ENCODE data around the gene SLC6A9.
A peak's percentile ranks its signal among the peaks of the same experiment; 100 is the strongest.

SLC6A9 gene

GRCh38 chr1:44002165-44002564 is 29.1 kb downstream of the SLC6A9 start:
- DNase-seq (ENCODE audit: low spot score) = no peak

DNA sequence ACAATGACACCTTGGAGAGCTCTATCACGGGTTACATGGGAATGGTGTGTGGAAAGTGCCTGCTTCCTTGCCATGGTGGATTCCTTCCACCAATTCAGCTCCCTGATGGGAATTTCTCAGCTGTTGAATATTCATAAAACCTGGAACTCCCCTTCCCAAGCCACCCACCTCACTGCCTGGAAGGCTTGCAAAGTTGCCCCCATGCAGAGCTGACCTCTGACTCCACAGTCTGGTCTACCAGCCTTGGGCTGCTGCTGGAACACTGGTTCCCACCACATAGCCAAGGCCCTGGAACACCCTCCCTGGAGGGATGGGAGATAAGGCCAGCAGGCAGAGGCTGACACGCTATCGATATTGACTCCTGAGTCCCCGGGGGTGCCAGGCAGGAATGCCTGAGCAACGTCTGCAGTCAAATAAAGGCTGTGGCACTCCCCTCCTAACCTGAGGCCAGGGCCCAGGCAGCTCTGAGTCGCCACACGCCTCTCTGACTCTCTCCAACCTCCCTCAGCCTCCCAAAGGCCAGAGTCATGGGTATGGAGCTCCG is 31.1 kb downstream of the SLC6A9 start:
- no peak for DNase-seq (ENCODE audit: low spot score)

DNA sequence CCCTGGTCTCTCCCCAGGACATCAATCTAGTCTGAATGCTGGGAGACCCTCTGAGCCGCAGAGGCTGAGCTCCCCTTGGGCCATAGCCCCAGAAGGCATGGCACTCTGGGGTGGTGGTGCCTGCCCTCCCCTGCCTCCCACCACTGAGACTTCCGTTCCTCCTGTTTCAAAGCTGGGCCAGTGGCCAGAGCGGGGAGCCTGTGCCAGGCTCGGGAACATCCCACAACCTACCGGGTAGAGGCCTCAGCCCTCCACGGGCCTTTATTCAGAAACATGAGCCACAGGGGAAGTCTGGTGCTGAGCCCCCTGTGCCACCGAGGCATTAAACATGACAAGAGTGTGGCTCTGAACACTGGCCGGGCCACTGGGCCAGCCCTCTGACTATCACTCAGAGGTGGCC is 31.8 kb downstream of the SLC6A9 start:
- no peak for DNase-seq (ENCODE audit: low spot score)

DNA sequence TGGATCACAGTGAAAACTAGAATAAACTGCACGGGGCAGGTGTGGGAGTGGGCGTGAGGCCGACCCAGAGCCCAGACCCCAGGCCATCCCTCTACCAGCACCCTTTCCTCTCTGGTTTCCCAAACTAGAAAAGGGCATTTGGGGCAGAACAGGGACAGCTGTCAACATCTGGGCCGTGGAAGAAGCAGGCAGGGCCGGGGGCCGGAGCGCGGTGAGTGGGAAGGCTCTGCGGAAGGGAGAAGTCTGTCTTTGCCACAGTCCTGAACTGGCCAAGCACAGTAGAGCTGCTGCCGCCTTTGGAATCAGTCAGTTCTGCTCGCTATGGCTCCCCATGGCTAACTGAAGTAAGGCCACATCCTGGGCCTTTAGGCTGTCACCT is 33.3 kb downstream of the SLC6A9 start:
- DNase-seq (ENCODE audit: low spot score) = no peak

GRCh38 chr1:43997295-43997999 is 33.8 kb downstream of the SLC6A9 start:
- no peak for DNase-seq (ENCODE audit: low spot score)

DNA sequence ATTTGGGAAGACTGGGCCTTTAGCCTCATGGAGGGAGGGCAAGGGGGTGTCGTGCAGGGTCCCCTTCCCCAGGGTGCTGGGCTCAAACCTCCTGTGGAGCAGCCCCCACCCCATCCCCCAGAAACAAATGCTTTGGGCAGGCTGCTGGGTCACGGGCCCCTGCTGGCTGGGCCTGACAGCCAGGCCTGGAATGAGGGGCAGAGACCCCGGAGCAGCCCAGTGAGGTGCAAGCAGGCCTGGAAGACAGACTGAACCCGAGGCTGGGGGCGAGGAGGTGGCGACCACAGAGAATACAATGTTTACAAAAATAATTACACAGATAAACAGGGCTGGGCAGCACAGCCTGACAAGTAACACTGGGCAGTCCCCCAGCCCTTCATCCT is 34.5 kb downstream of the SLC6A9 start:
- DNase-seq (ENCODE audit: low spot score) = no peak

DNA sequence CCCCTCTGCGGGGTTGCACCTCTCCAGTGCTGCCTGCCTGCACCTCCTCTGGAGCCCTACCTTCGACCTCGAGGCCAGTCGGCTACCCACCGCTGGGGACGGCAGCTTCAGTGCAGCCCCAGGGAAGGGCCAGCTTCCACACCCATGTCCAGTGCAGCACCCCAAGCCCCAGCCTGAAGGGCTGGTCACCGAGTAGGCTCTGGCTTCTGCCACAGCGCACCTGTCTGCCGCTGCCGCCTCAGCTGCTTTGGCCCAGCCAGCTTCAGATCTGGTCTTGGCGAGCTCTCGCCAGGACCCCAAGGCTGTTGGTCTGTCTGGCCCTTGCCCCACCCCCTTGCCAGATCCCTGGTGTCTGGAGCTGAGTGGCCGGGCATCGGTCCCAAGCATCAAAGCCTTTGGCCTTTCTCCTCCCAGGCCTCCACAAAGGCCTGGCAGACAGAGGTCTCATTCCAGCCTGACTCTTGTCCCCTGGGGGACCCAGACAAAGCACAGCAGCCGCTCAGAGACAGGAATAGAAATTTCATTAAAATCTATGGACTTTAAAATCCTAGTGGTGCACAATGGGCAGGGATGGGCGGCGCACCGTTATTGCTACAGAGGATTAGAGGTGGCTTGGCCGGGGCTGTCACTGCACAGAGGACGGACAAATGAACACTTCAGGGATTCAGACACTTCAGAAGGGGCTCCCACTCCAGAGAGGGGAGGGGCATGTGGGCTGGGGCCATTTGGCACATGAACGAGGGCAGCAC is 35.1 kb downstream of the SLC6A9 start:
- DNase-seq (ENCODE audit: low spot score) = no peak

- peak; percentile 63 for DNase-seq (ENCODE audit: low spot score)
Measured at GRCh38 chr1:43994794-43995790, 36.2 kb downstream of the SLC6A9 start.

GRCh38 chr1:43994071-43994470 is 37.2 kb downstream of the SLC6A9 start:
- no peak for DNase-seq (ENCODE audit: low spot score)

- DNase-seq (ENCODE audit: low spot score) = no peak
Measured at GRCh38 chr1:43993206-43993914, 37.9 kb downstream of the SLC6A9 start.

GRCh38 chr1:43992232-43992995 is 38.8 kb downstream of the SLC6A9 start:
- no peak for DNase-seq (ENCODE audit: low spot score)

DNA sequence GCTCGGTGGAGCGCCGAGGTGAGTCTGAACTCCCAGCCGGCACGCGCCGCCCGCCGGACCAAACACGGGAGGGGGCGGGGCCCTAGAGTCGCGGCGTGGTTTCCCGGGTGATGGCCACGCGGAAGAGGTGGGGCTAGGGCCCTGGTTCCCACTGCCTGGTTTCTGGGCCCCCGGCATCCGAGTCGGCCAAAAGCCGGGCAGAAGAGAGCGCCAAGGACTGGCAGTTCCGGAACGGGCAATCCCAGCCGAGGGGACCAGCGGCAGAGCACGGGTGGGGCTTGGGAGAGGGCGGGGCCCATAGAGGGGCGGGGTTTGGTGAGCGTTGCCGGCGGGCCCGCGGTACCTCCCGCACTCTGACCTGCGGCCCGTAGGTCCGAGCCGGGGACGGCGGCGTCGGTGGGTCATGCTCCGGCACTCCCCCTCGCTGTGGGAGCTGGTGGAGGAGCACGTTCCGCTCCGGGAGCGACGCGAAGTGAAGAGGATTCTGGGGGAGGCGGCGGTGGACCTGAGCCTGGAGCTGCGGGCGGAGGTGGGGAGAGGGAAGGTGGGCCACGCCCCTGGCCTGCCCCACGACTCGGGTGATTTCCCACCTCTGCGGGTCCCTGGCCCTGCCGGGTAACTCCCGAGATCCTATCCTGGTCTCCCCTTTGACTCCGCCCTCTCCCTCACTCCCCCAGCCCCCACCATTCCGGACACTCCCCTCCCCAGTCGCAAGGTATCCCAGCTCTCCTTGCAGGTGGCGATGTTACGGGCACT is 39.6 kb downstream of the SLC6A9 start, which contains the start of gene CCDC24:
TSS of gene CCDC24 (plus strand) at position 124 of the 756 bp plus-strand sequence. CDS start at position 404, 280 bp downstream.
- DNase-seq (ENCODE audit: low spot score) = peak; percentile 95

DNA sequence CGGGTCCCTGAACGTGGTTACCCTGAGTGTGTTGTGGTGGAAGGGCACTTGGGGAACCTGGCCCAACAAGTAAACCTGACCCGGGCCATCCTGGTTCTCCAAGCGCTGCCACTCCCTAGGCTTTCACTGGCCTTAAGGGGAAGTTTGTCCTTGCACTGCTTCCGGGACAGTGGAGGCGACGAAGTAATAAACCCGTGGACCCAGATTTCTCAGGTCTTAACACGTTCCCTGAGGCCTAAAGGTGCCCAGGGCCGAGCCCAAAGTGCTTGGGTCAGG is 40.1 kb downstream of the SLC6A9 start:
- DNase-seq (ENCODE audit: low spot score) = no peak

- peak; percentile 26 for DNase-seq (ENCODE audit: low spot score)
Measured at GRCh38 chr1:43990271-43991199, 40.7 kb downstream of the SLC6A9 start.

DNA sequence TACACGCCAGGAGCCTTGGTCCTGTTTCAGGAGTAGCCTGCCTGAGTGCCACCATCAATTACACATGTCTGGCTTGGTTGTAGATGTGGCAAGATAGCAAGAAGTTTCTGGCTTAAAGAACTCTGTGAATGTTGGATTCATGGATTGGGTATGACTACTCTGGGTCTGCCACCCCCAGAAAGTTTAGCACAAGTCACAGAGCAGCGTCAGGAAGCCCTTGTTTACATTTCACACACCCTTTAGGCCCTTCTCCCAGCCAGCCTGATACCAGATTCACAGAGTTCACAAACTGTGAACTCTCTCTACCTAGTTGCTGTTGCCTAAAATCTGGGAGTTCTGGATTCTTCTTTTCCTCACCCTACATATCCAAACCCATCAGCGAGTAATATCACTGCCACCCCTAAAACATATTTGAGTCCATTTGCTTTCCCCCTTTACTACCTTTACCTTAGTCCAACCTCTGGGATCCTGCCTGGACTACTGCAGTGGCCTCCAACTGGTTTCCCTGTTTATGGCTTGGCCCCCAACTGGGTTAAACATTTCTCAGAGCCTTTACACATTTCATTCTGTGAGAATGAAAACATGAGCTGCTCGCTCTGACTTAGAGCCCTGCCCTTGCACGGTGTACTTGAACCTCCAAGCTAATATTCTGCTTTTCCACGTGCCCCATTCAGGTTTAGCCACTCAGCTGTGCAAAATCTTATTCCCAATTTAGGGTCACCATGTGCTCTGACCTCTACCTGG is 43.9 kb downstream of the SLC6A9 start:
- no peak for DNase-seq (ENCODE audit: low spot score)

GRCh38 chr1:43986712-43987111 is 44.5 kb downstream of the SLC6A9 start:
- no peak for DNase-seq (ENCODE audit: low spot score)

DNA sequence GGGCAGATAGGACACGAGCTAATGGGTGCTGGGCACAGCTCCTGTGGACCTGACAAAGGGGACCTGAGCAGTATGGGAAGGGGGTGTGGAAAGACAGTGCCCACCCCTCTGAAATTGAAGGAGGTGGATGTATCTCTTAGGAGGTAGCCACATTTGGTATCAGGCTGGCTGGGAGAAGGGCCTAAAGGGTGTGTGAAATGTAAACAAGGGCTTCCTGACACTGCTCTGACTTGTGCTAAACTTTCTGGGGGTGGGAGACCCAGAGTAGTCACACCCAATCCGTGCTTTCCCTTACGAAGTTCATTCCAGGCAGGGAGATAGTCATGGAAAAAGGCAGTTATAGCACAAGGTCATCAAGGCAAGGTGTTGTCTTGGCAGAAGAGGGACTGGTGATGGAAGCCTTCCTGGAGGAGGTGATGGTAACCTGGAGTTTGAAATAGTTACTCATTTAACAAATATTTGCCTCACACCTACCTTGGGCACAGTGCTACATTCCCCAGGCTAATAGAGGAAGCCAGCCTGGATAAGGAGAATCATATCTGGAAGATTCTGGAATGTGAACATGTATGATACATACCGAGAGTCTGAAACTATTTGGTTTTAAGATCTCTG is 45.2 kb downstream of the SLC6A9 start:
- no peak for DNase-seq (ENCODE audit: low spot score)

GRCh38 chr1:43984855-43985254 is 46.4 kb downstream of the SLC6A9 start:
- no peak for DNase-seq (ENCODE audit: low spot score)

Measured in GM03348 (cell line).